Gastrocnemius medialis (tissue), 4 donors: Measurements from ENCODE around the gene POMT2. TPM values are rescaled to one million over a fixed set of nuclear protein-coding genes. Genes with fewer than 3 reads are reported as not detected.

Experiments used
- microRNA counts, 2 donors: library from miRNA; unstranded; fragments of <30 nt; microRNA quantifications; one replicate each; lab custom pipeline; 2016
- microRNA-seq, 2 donors: library from miRNA; unstranded; fragments of <30 nt; microRNA quantifications; one replicate each; pipeline ENCODE4, GENCODE V29; 2016; ENCODE audit warnings: borderline replicate concordance in 2 of 2
- total RNA-seq, 4 donors: library from RNA; depleted of rRNA; stranded (reverse); fragments of >200 nt; gene quantifications; one replicate each; pipeline versions ENCODE4 v1.1.0 to v1.2.3, GENCODE V29; 2016

POMT2 gene
- total RNA-seq, 4 donors from 2014 or later = 27.0 to 33.2 (median 28.9) TPM

MicroRNAs encoded within 50 kb of the gene (microRNA counts, 767-probe panel; counts per million panel counts)
- microRNA hsa-miR-1260a (lab: Ali Mortazavi, UCI) = 356 to 448 counts per million in 2 donors

Small RNA genes within 50 kb of the gene (microRNA-seq; reads per million reads assigned to microRNA genes)
- 0 reads per million in 2 donors for gene MIR1260A

Other genes with a start within 250 kb of the POMT2 start
- gene CIPC, start 222.6 kb downstream of the POMT2 start, total RNA-seq = 100 to 1,000 TPM; 114 to 178 (median 120) TPM
- not detected for gene ZDHHC22, start 179.1 kb downstream of the POMT2 start, total RNA-seq
- under 1 TPM in 2 of 4 donors, not detected in 2; 0.05 TPM for gene TMEM63C, start 139.1 kb downstream of the POMT2 start, total RNA-seq
- not detected for gene NGB, start 49.7 kb downstream of the POMT2 start, total RNA-seq
- gene GSTZ1, start 153 bp upstream of the POMT2 start, total RNA-seq = 10 to 100 TPM; 35.9 to 49.7 (median 36.6) TPM
- 1 to 10 TPM; 3.0 to 5.2 (median 4.3) TPM for gene TMED8, start 56.2 kb upstream of the POMT2 start, total RNA-seq
- under 1 TPM in 1 of 4 donors, not detected in 3; 0.11 TPM for gene SAMD15, start 56.5 kb upstream of the POMT2 start, total RNA-seq
- gene NOXRED1, start 102.6 kb upstream of the POMT2 start, total RNA-seq = not detected
- 10 to 100 TPM in 3 of 4 donors, 1 to 10 TPM in 1; 8.8 to 19.6 (median 17.6) TPM for gene VIPAS39, start 136.7 kb upstream of the POMT2 start, total RNA-seq
- gene AHSA1, start 137.2 kb upstream of the POMT2 start, total RNA-seq = 100 to 1,000 TPM; 112 to 200 (median 165) TPM
- gene ISM2, start 177.9 kb upstream of the POMT2 start, total RNA-seq = not detected